A673 (cell line): Measurements from ENCODE around the gene SLC47A2.

ENCODE experiments used
- CTCF ChIP-seq: fragments of 300-800, 200-600 bp; sonication (generic); conservative IDR thresholded peaks from 2 replicates; pipeline ENCODE4 v1.5.1; 2017; ENCODE audit warnings: low read depth, mild to moderate bottlenecking, antibody characterized with exemption, low read length, moderate library complexity, mixed read lengths
- EZH2 ChIP-seq: fragments of 200-600 bp; sonication (generic); IDR thresholded peaks from 2 replicates; pipeline ENCODE4 v1.6.1; 2017; ENCODE audit warnings: borderline replicate concordance, low read depth, mild to moderate bottlenecking, mixed read lengths, antibody characterized with exemption, low read length; ENCODE audit not compliant: poor library complexity, severe bottlenecking

GRCh38 chr17:19664821-19665181 lies 51.6 kb downstream of the SLC47A2 start:
- no peak for TF ChIP-seq CTCF
- TF ChIP-seq EZH2: no peak
